Right lobe of liver (tissue), 4 donors: ENCODE results near the gene NMUR2.

Experiments
- CTCF ChIP-seq, 4 donors: fragments of 200-600 bp in 3 of 4; fragments of 450-650 bp in 1 of 4; IDR thresholded peaks; one replicate each; pipeline versions ENCODE4 v1.5.1 to v1.8.0; 2016 to 2022; ENCODE audit warnings: antibody characterized with exemption in 4 of 4, mild to moderate bottlenecking in 2 of 4
- POLR2A ChIP-seq: fragments of 450-650 bp; IDR thresholded peaks from one replicate; pipeline ENCODE4 v1.6.1; 2017; ENCODE audit warnings: antibody characterized with exemption, mild to moderate bottlenecking
- donor health status: DM: no; HTN: no; CAD: no.
- donor health status: DM: no; HTN: no; CAD: no.
- donor health status: DM: no; HTN: yes; CAD: no.

- TF ChIP-seq CTCF (IDR thresholded peaks at IDR 0.05): no peak
- TF ChIP-seq POLR2A: no peak
Observed at GRCh38 chr5:152353001-152353400, 52.1 kb downstream of the NMUR2 start.
